K562 (cell line): ENCODE data around the gene TMEM185B. TPM values are rescaled to one million over a fixed set of nuclear protein-coding genes. Genes with fewer than 3 reads are reported as not detected.

Source experiments
- ATAC-seq: fragments of 200-7000 bp; cut with Tn5 transposase; 3 replicates; pipeline ENCODE4 v1.9.1; 2020; ENCODE audit warnings: moderate library complexity
- BruUV-seq: library from RNA; stranded (reverse); fragments of 400-500 nt; replicated peaks from 2 replicates; lab custom pipeline; 2021; lab: Mats Ljungman, UMichigan
- CTCF ChIA-PET: fragments of 300-600 bp; formaldehyde crosslinking; extraction: SDS; loops from one replicate; lab custom pipeline; 2021; ENCODE audit warnings: low intra/inter-chr PET ratio; lab: Yijun Ruan, JAX
- POLR2A ChIA-PET: fragments of 300-600, 350-650 bp; sonication (Branson Sonifier 250); formaldehyde crosslinking; extraction: SDS; loops from one replicate; lab custom pipeline; 2021; ENCODE audit warnings: antibody characterized with exemption, inconsistent platforms; lab: Yijun Ruan, JAX
- DNase-seq, 4 experiments: peaks; one replicate each; pipeline versions ENCODE4 v3.0.0 to v3.0.0-alpha.2; 2011 to 2018; ENCODE audit warnings: low spot score in 3 of 4, mixed read lengths in 3 of 4; ENCODE audit errors: extremely low read depth in 1 of 4
- FAIRE-seq: peaks from 2 replicates; lab custom pipeline; 2011; peaks lifted over from hg19 to GRCh38; lab: Jason Lieb, UNC
- H2AFZ ChIP-seq: 2 replicates; pipeline ENCODE4 v1.6.0; 2011; ENCODE audit warnings: low read depth, low read length, control low read depth, inconsistent platforms
- H3K27ac ChIP-seq: fragments of 200-600 bp; 3 replicates; pipeline ENCODE4 v1.8.0; 2011; ENCODE audit warnings: low read depth, mild to moderate bottlenecking, control low read depth, inconsistent platforms, low read length, moderate library complexity, mixed read lengths; ENCODE audit errors: extremely low read depth
- H3K27me3 ChIP-seq, 2 experiments: fragments of 300-600 bp in 1 of 2; 2 replicates in 1 of 2; 3 replicates in 1 of 2; pipeline versions ENCODE4 v1.6.0 to v1.8.0; 2011; ENCODE audit warnings: inconsistent platforms in 2 of 2, low read length in 2 of 2, mild to moderate bottlenecking in 1 of 2, mixed read lengths in 1 of 2, moderate library complexity in 1 of 2; ENCODE audit not compliant: control insufficient read depth in 2 of 2, insufficient read depth in 2 of 2
- H3K36me3 ChIP-seq: fragments of 300-600 bp; 3 replicates; pipeline ENCODE4 v1.8.0; 2011; ENCODE audit warnings: mild to moderate bottlenecking, low read length, inconsistent platforms; ENCODE audit not compliant: control insufficient read depth, insufficient read depth
- H3K4me1 ChIP-seq, 2 experiments: fragments of 200-600 bp in 1 of 2; replicated peaks in 1 of 2; 2 replicates in 1 of 2; 3 replicates in 1 of 2; pipeline versions ENCODE4 v1.5.1 to v1.8.0; 2011; ENCODE audit warnings: inconsistent platforms in 2 of 2, low read length in 2 of 2, mild to moderate bottlenecking in 1 of 2, mixed read lengths in 1 of 2, moderate library complexity in 1 of 2; ENCODE audit not compliant: control insufficient read depth in 2 of 2, insufficient read depth in 2 of 2
- H3K4me2 ChIP-seq: 2 replicates; pipeline ENCODE4 v1.6.1; 2011; ENCODE audit warnings: low read length, control low read depth, inconsistent platforms, mixed read lengths; ENCODE audit not compliant: insufficient read depth
- H3K4me3 ChIP-seq: fragments of 200-600 bp; sonication (generic), shearing (Covaris generic); 2 replicates; pipeline ENCODE4 v1.5.1; 2016; ENCODE audit warnings: control low read depth, inconsistent platforms
- H3K79me2 ChIP-seq: fragments of 200-600 bp; 3 replicates; pipeline ENCODE4 v1.8.0; 2011; ENCODE audit warnings: low read length, inconsistent platforms; ENCODE audit not compliant: control insufficient read depth, insufficient read depth
- H3K9ac ChIP-seq, 2 experiments: 2 replicates each; pipeline versions ENCODE4 v1.6.0 to v1.6.1; 2011; ENCODE audit warnings: low read depth in 2 of 2, low read length in 2 of 2, control low read depth in 1 of 2, inconsistent platforms in 1 of 2, mild to moderate bottlenecking in 1 of 2, mixed read lengths in 1 of 2; ENCODE audit not compliant: insufficient read depth in 1 of 2
- H3K9me1 ChIP-seq: one replicate; pipeline ENCODE4 v1.6.0; 2011; ENCODE audit warnings: inconsistent platforms, mild to moderate bottlenecking, low read length, moderate library complexity; ENCODE audit not compliant: control insufficient read depth, insufficient read depth
- H3K9me3 ChIP-seq: replicated peaks from 2 replicates; pipeline ENCODE4 v1.5.1; 2011; ENCODE audit warnings: low read depth, low read length, inconsistent platforms; ENCODE audit not compliant: control insufficient read depth, insufficient read depth
- H4K20me1 ChIP-seq: replicated peaks from 2 replicates; pipeline ENCODE4 v1.6.1; 2011; ENCODE audit warnings: low read length, inconsistent platforms, mixed read lengths; ENCODE audit not compliant: control insufficient read depth, insufficient read depth
- JUND ChIP-seq, 2 experiments: IDR thresholded peaks; 2 replicates in 1 of 2; 3 replicates in 1 of 2; pipeline ENCODE4 v1.6.1; 2011; ENCODE audit warnings: borderline replicate concordance in 2 of 2, low read depth in 2 of 2, low read length in 2 of 2, improper control_type of control experiment in 1 of 2, missing biosample characterization in 1 of 2, missing genetic modification characterization in 1 of 2, missing genetic modification reagents in 1 of 2
- NBN ChIP-seq: fragments of 450-650 bp; IDR thresholded peaks from 2 replicates; pipeline ENCODE4 v1.6.1; 2016; ENCODE audit warnings: low read depth, mild to moderate bottlenecking
- SAP30 ChIP-seq: fragments of 200-600 bp; sonication (generic); IDR thresholded peaks from 2 replicates; pipeline ENCODE4 v1.6.1; 2012; ENCODE audit warnings: borderline replicate concordance, low read depth, mild to moderate bottlenecking, moderate library complexity, low read length, control low read depth, inconsistent platforms; ENCODE audit not compliant: insufficient read depth, poor library complexity, severe bottlenecking
- ZNF3 ChIP-seq: fragments of 250-450 bp; sonication (Bioruptor Pico); IDR thresholded peaks from 2 replicates; pipeline ENCODE4 v1.5.0; 2021; ENCODE audit warnings: mild to moderate bottlenecking, moderate library complexity
- WGBS: fragments of 100-300 bp; shearing (Covaris generic); methylation state at CpG from one replicate; pipeline ENCODE4 v1.1.6; 2016; ENCODE audit warnings: low coverage, mixed read lengths; ENCODE audit not compliant: insufficient coverage; ENCODE audit errors: missing lambda C conversion rate; 5-methylcytosine and 5-hydroxymethylcytosine counted together
- in situ Hi-C: fragments of 300-500 bp; cut with MboI; formaldehyde crosslinking; loops from 4 replicates; pipeline ENCODE4 v1.15.0; 2018; ENCODE audit warnings: inconsistent platforms, mixed read lengths
- intact Hi-C: fragments of 100-400 bp; cut with micrococcal nuclease; formaldehyde crosslinking; loops from 2 replicates; pipeline ENCODE4 v1.14.2; 2022
- polyA plus RNA-seq, 8 experiments: library from polyadenylated mRNA; depleted of rRNA in 4 of 8; stranded (reverse) in 5 of 8; unstranded in 3 of 8; fragments of >200 nt; fragmentation: Nextera tagmentation in 2 of 8; fragmentation: Illumina TruSeq in 1 of 8; extraction: Ambion mirVana in 2 of 8; extraction: Trizol in 1 of 8; gene quantifications; 2 replicates each; pipeline versions ENCODE4 v1.2.1 to v1.2.3, GENCODE V29; 2011 to 2014; ENCODE audit warnings: inconsistent platforms in 1 of 8, missing spikeins in 1 of 8
- total RNA-seq, 7 experiments: library from RNA; depleted of rRNA in 6 of 7; stranded (reverse); fragments of >200 nt in 6 of 7; fragmentation: Illumina TruSeq in 2 of 7; extraction: Trizol in 2 of 7; gene quantifications; 2 replicates each; pipeline versions ENCODE4 v1.2.1 to v1.2.3, GENCODE V29; 2011 to 2021; ENCODE audit warnings: low replicate concordance in 1 of 7

Gene TMEM185B
- total and polyA plus RNA-seq, 9 of the 15 experiments (the other 6 are each of a cell fraction or from before 2014, with no cell fraction given), result 2.9 to 28.2 (median 11.5) TPM

DNA sequence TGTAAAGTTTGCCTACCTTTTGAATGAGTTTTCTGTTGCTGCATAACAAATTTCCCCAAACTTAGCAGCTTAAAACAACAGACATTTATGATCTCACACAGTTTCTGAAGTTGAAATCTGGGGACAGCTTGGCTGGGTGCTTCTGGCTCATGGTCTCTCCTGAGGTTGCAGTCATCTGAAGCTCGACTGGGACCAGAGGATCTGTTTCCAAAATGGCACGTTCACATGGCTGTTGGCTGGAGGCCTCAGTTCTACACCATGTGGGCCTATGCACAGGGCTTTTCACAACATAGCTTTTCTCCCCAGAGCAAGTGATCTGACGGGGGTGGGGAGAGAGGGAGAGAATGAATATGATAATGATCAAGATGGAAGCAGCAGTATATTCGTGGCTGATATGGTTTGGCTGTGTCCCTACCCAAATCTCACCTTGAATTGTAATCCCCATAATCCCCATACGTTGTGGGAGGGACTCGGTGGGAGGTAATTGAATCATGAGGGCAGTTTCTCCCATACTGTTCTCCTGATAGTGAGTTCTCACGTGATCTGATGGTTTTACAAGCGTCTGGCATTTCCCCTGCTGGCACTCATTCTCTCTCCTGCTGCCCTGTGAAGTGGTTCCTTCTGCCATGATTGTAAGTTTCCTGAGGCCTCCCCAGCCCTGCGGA is 32.9 kb upstream of the TMEM185B start:
- peaks cover 58% of the 10 kb centered on the region for H3K79me2 ChIP-seq
- no peak overlapping the region for H3K4me2 ChIP-seq
- ATAC-seq (no peak), FAIRE-seq (no peak), DNase-seq (no peak)
- H2AFZ ChIP-seq, result no peak overlapping the region
- intact Hi-C loops, result no loop called here
- H3K9ac ChIP-seq, result no peak overlapping the region
- H4K20me1 ChIP-seq, result no peaks in the 10 kb centered on the region
- peaks cover 23 to 32% of the 10 kb centered on the region in 2 experiments for H3K4me1 ChIP-seq
- in situ Hi-C loops, result no loop called here
- peaks cover 2% of the 10 kb centered on the region; the same call in 1 of the 2 replicates for H3K9me3 ChIP-seq
- no peak overlapping the region for H3K27ac ChIP-seq
- 53% methylated on average over 8 of the region's 9 CpGs for WGBS
- ChIA-PET CTCF (no interaction called here), POLR2A (interaction anchor here (0.8 kb wide), 1 partner anchor 9 kb away, joined by 3 read pairs; no protein-coding TSS in a partner anchor)
- H3K9me1 ChIP-seq, result no peaks in the 10 kb centered on the region
- H3K4me3 ChIP-seq, result no peak overlapping the region
- BruUV-seq, result no TSS peak
- peaks cover 7% of the 10 kb centered on the region; the same call in 2 of the 3 replicates for H3K36me3 ChIP-seq
- TF ChIP-seq SAP30 (no peak), NBN (no peak), JUND (IDR thresholded peaks at IDR 0.05; ENCODE audit: borderline replicate concordance, low read depth, low read length) (no peak), JUND (tag; IDR thresholded peaks at IDR 0.05; ENCODE audit: borderline replicate concordance, low read depth, low read length) (no peak), ZNF3 (CRISPR knock-in tag) (no peak)
- no peaks in the 10 kb centered on the region for H3K27me3 ChIP-seq
